ENCODE results near the gene CRYZ.
"Not testable (repeated sequence)": the region's sequence is repeated elsewhere in the genome, so short reads cannot be mapped to it uniquely, and the experiment has no call there.

The CRYZ gene

GRCh38 chr1:74681449-74681848 is 51.4 kb downstream of the CRYZ start:
- DNase-seq = no peak

GRCh38 chr1:74681001-74681400 is 51.8 kb downstream of the CRYZ start:
- no peak for DNase-seq

GRCh38 chr1:74679811-74680210 is 53.0 kb downstream of the CRYZ start:
- no peak for DNase-seq

GRCh38 chr1:74677926-74678325 is 54.9 kb downstream of the CRYZ start:
- no peak for DNase-seq

- no peak for DNase-seq
Observed at GRCh38 chr1:74674278-74675048, 58.4 kb downstream of the CRYZ start.

- peak in 26 of 51 donors; percentile 3 to 79 (median 18) for DNase-seq
Observed at GRCh38 chr1:74673351-74674111, 59.3 kb downstream of the CRYZ start, which contains the start of gene ERICH3. ERICH3 (minus strand) TSS chr1:74673792; CDS start chr1:74673519, 273 bp downstream.

GRCh38 chr1:74670866-74671265 is 62.0 kb downstream of the CRYZ start:
- DNase-seq = not testable (repeated sequence)
